Gastrocnemius medialis (tissue), 4 donors: ENCODE results near the gene OR7A10. TPM values are rescaled to one million over a fixed set of nuclear protein-coding genes. Genes with fewer than 3 reads are reported as not detected.
"Not testable (repeated sequence)": the region's sequence is repeated elsewhere in the genome, so short reads cannot be mapped to it uniquely, and the experiment has no call there.

Experiments
- ATAC-seq, 2 donors: fragments of 150-250 bp; one replicate each; pipeline ENCODE4 v1.9.1; 2016
- DNase-seq, 2 donors: peaks; one replicate each; pipeline ENCODE4 v3.0.0-alpha.2; 2019
- H3K27ac ChIP-seq, 4 donors: fragments of 200-600 bp; sonication (generic); 1 replicate in 1 of 4; 2 replicates in 3 of 4; pipeline ENCODE4 v1.5.1; 2016 to 2018; ENCODE audit warnings: mild to moderate bottlenecking in 2 of 4, moderate library complexity in 1 of 4
- H3K27me3 ChIP-seq, 3 donors: fragments of 200-600 bp; sonication (generic) in 2 of 3; 1 replicate in 1 of 3; 2 replicates in 2 of 3; pipeline versions ENCODE4 v1.5.1 to v1.6.0; 2016 to 2019; ENCODE audit warnings: mild to moderate bottlenecking in 1 of 3, moderate library complexity in 1 of 3
- H3K36me3 ChIP-seq, 2 donors: fragments of 200-600 bp; sonication (generic) in 1 of 2; one replicate each; pipeline ENCODE4 v1.5.1; 2017 to 2018
- H3K4me1 ChIP-seq, 2 donors: fragments of 200-600 bp; sonication (generic) in 1 of 2; one replicate each; pipeline ENCODE4 v1.5.1; 2016 to 2017; ENCODE audit warnings: mild to moderate bottlenecking in 2 of 2
- H3K4me3 ChIP-seq, 4 donors: fragments of 200-600 bp; sonication (generic) in 3 of 4; 1 replicate in 1 of 4; 2 replicates in 3 of 4; pipeline ENCODE4 v1.5.1; 2016 to 2019; ENCODE audit warnings: mild to moderate bottlenecking in 2 of 4
- H3K9me3 ChIP-seq, 3 donors: fragments of 200-600 bp; sonication (generic) in 2 of 3; 1 replicate in 1 of 3; 2 replicates in 2 of 3; pipeline ENCODE4 v1.5.1; 2016 to 2019
- POLR2A ChIP-seq, 2 donors: fragments of 450-650 bp; IDR thresholded peaks; one replicate each; pipeline ENCODE4 v1.6.1; 2017; ENCODE audit warnings: antibody characterized with exemption in 2 of 2, mild to moderate bottlenecking in 2 of 2, moderate library complexity in 2 of 2
- in situ Hi-C, 4 donors: fragments of 200-750 bp; cut with MboI; loops; one replicate each; pipeline versions ENCODE4 v1.15.0 to v1.8.0; 2017; ENCODE audit warnings: low sequenced_read_pairs in 4 of 4
- intact Hi-C: fragments of 100-400 bp; cut with DNase I; formaldehyde crosslinking; loops from one replicate; pipeline ENCODE4 v1.15.1; 2023; ENCODE audit warnings: low total_unique reads
- total RNA-seq, 4 donors: library from RNA; depleted of rRNA; stranded (reverse); fragments of >200 nt; gene quantifications; one replicate each; pipeline versions ENCODE4 v1.1.0 to v1.2.3, GENCODE V29; 2016
- TF ChIP-seq, protein P1 (sequence below), 5 experiments: fragments of 450-650 bp in 3 of 5; fragments of 200-600 bp in 2 of 5; sonication (generic) in 2 of 5; IDR thresholded peaks in 4 of 5; conservative IDR thresholded peaks in 1 of 5; 1 replicate in 4 of 5; 2 replicates in 1 of 5; pipeline ENCODE4 v1.5.1; 2016 to 2019; ENCODE audit warnings: antibody characterized with exemption in 5 of 5, mild to moderate bottlenecking in 3 of 5, moderate library complexity in 3 of 5

The OR7A10 gene
- total RNA-seq, 4 donors from 2014 or later: not detected

DNA sequence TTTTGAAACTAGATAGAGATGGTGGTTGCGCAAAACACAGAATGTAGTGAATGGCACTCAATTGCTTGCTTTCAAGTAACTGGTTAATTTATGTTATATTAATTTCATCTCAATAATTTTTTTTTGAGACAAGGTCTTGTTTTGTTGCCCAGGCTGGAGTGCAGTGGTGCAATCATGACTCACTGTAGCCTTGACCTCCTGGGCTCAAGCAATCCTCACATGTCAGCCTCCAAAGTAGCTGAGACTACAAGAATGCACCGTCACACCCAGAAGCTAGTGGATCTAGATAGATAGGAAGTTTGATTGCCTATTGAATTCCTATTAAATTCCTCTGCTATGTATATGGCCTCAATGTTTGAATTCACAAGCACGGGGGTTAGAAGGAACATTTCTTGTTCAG, 44.0 kb downstream of the OR7A10 start:
- H3K4me3 ChIP-seq: no peak overlapping the region
- in situ Hi-C loops (no loop called here), intact Hi-C loops (no loop called here)
- no peaks in the 10 kb centered on the region for H3K27me3 ChIP-seq
- no peak for TF ChIP-seq POLR2A (IDR thresholded peaks at IDR 0.05)
- TF ChIP-seq, protein P1, sequence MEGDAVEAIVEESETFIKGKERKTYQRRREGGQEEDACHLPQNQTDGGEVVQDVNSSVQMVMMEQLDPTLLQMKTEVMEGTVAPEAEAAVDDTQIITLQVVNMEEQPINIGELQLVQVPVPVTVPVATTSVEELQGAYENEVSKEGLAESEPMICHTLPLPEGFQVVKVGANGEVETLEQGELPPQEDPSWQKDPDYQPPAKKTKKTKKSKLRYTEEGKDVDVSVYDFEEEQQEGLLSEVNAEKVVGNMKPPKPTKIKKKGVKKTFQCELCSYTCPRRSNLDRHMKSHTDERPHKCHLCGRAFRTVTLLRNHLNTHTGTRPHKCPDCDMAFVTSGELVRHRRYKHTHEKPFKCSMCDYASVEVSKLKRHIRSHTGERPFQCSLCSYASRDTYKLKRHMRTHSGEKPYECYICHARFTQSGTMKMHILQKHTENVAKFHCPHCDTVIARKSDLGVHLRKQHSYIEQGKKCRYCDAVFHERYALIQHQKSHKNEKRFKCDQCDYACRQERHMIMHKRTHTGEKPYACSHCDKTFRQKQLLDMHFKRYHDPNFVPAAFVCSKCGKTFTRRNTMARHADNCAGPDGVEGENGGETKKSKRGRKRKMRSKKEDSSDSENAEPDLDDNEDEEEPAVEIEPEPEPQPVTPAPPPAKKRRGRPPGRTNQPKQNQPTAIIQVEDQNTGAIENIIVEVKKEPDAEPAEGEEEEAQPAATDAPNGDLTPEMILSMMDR (IDR thresholded peaks at IDR 0.05 in 4 of 5, conservative IDR thresholded peaks at IDR 0.05 in 1 of 5): no peak
- no peak for ATAC-seq
- no peak overlapping the region for H3K27ac ChIP-seq
- H3K9me3 ChIP-seq: no peaks in the 10 kb centered on the region
- no peaks in the 10 kb centered on the region for H3K36me3 ChIP-seq
- no peak for DNase-seq
- no peaks in the 10 kb centered on the region for H3K4me1 ChIP-seq

DNA sequence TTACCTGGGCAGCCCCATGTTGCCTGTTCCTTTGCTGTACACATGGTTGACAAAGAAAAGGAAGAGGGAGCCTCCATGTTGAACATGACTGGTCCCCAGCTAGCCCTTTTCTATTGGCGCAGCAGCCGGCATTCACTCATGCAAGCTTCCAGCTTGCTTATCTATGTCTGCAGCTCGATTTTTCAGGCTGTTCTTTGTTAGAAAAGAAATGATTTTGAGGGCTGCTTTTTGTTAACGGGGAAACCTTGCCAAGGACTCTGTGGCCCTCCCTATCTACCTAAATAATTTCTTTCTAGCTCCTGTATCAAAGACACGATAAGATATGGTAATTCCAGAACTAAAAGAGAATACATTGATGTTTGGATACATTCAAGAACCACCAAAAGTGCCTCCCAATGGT, 50.0 kb downstream of the OR7A10 start:
- no peak for TF ChIP-seq POLR2A (IDR thresholded peaks at IDR 0.05)
- TF ChIP-seq, protein P1 (IDR thresholded peaks at IDR 0.05 in 4 of 5, conservative IDR thresholded peaks at IDR 0.05 in 1 of 5): no peak
- no peaks in the 10 kb centered on the region for H3K36me3 ChIP-seq
- DNase-seq: no peak
- intact Hi-C loops: no loop called here
- no peak overlapping the region for H3K4me3 ChIP-seq
- H3K27ac ChIP-seq: no peak overlapping the region
- H3K4me1 ChIP-seq: no peaks in the 10 kb centered on the region
- in situ Hi-C loops: no loop called here
- no peaks in the 10 kb centered on the region for H3K27me3 ChIP-seq
- H3K9me3 ChIP-seq: no peaks in the 10 kb centered on the region
- no peak for ATAC-seq

DNA sequence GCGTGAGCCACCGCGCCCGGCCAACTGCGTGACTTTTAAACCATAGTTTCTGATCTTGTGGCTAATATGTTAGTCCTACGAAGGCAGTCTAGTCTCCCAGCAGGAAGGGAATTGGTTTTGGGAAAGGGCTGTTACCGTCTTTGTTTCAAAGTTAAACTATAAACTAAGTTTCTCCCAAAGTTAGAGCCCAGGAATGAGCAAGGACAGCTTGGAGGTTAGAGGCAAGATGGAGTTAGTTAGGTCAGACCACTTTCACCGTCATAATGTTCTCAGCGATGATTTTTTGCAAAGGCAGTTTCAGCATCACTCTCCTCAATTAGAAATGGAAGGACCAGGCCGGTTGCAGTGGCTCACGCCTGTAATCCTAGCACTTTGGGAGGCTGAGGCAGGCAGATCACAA, 52.7 kb downstream of the OR7A10 start:
- intact Hi-C loops: no loop called here
- ATAC-seq: no peak
- no peak for DNase-seq
- Histone ChIP-seq H3K9me3 (no peaks in the 10 kb centered on the region), H3K4me1 (no peaks in the 10 kb centered on the region), H3K4me3 (no peak overlapping the region), H3K27ac (no peak overlapping the region), H3K36me3 (no peaks in the 10 kb centered on the region), H3K27me3 (no peaks in the 10 kb centered on the region)
- in situ Hi-C loops: no loop called here
- no peak for TF ChIP-seq POLR2A (IDR thresholded peaks at IDR 0.05)
- TF ChIP-seq, protein P1 (IDR thresholded peaks at IDR 0.05 in 4 of 5, conservative IDR thresholded peaks at IDR 0.05 in 1 of 5): no peak

DNA sequence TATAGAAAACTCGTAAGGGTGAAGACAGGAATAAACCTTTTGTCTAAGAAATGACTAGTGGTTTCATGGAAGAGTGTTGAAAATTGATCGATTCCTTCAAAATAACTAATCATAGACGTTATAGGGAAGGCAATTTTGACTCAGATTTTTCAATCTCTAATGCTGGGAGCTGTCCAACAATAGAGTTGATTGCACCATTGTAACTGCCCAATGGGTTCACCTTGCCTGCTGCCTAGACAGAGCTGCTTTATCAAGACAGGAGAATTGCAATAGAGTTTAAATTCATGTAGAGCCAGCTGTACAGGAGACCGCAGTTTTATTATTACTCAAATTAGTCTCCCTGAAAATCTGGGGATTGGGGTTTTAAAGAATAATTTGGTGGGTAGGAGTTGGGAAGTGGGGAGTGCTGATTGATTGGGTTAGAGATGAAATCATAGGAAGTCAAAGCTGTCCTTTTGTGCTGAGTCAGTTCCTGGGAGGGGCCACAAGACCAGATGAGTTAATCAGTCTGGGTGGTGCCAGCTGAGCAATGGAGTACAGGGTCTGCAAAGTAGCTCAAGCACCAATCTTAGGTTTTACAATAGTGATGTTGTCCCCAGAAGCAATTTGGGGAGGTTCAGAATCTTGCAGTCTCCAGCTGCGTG, 53.5 kb downstream of the OR7A10 start:
- no peaks in the 10 kb centered on the region for H3K4me1 ChIP-seq
- H3K36me3 ChIP-seq: no peaks in the 10 kb centered on the region
- no peaks in the 10 kb centered on the region for H3K27me3 ChIP-seq
- DNase-seq (no peak), ATAC-seq (no peak)
- intact Hi-C loops: no loop called here
- H3K4me3 ChIP-seq: no peak overlapping the region
- H3K9me3 ChIP-seq: no peaks in the 10 kb centered on the region
- in situ Hi-C loops: no loop called here
- TF ChIP-seq, protein P1 (IDR thresholded peaks at IDR 0.05 in 4 of 5, conservative IDR thresholded peaks at IDR 0.05 in 1 of 5): no peak
- no peak for TF ChIP-seq POLR2A (IDR thresholded peaks at IDR 0.05)
- H3K27ac ChIP-seq: no peak overlapping the region

DNA sequence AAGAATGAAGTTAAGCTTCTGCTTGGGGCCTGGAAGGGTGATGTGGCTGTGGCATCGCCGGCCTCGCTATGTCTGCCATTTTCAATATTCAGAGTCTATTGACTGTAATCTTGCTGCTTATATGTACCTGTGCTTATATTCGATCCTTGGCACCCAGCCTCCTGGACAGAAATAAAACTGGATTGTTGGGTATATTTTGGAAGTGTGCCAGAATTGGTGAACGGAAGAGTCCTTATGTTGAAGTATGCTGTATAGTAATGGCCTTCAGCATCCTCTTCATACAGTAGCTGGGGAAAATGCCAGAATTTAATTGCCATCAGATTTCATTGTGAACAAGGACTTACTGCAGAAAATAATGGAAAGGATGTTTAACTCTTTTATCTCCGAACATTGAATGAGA, 56.5 kb downstream of the OR7A10 start:
- H3K27ac ChIP-seq, in situ Hi-C loops, intact Hi-C loops: not testable (repeated sequence)

More for the DNA sequence above, 56.5 kb downstream of the OR7A10 start:
- not testable (repeated sequence) for H3K27me3 ChIP-seq, H3K36me3 ChIP-seq, H3K9me3 ChIP-seq, DNase-seq, H3K4me1 ChIP-seq, ATAC-seq, H3K4me3 ChIP-seq

Other genes starting within 250 kb of the OR7A10 start
- gene ADGRE3, start 174.1 kb downstream of the OR7A10 start, total RNA-seq: not detected
- 10 to 100 TPM in 3 of 4 donors, 1 to 10 TPM in 1; 4.6 to 12.7 (median 10.3) TPM for gene ZNF333, start 158.9 kb downstream of the OR7A10 start, total RNA-seq
- gene ADGRE2, start 70.4 kb downstream of the OR7A10 start, total RNA-seq: under 1 TPM; 0.05 to 0.40 (median 0.23) TPM
- not detected for gene OR7A5, start 13.7 kb downstream of the OR7A10 start, total RNA-seq
- gene OR7C1, start 13.7 kb downstream of the OR7A10 start, total RNA-seq: under 1 TPM; 0.02 to 0.05 (median 0.04) TPM
- not detected for gene OR7A17, start 37.2 kb upstream of the OR7A10 start, total RNA-seq
- not detected for gene OR7C2, start 92.6 kb upstream of the OR7A10 start, total RNA-seq
- gene SLC1A6, start 130.9 kb upstream of the OR7A10 start, total RNA-seq: not detected
- not detected for gene CASP14, start 200.6 kb upstream of the OR7A10 start, total RNA-seq
- not detected for gene OR1I1, start 233.3 kb upstream of the OR7A10 start, total RNA-seq